Measurements from ENCODE around the gene CCDC33.

The CCDC33 gene

DNA sequence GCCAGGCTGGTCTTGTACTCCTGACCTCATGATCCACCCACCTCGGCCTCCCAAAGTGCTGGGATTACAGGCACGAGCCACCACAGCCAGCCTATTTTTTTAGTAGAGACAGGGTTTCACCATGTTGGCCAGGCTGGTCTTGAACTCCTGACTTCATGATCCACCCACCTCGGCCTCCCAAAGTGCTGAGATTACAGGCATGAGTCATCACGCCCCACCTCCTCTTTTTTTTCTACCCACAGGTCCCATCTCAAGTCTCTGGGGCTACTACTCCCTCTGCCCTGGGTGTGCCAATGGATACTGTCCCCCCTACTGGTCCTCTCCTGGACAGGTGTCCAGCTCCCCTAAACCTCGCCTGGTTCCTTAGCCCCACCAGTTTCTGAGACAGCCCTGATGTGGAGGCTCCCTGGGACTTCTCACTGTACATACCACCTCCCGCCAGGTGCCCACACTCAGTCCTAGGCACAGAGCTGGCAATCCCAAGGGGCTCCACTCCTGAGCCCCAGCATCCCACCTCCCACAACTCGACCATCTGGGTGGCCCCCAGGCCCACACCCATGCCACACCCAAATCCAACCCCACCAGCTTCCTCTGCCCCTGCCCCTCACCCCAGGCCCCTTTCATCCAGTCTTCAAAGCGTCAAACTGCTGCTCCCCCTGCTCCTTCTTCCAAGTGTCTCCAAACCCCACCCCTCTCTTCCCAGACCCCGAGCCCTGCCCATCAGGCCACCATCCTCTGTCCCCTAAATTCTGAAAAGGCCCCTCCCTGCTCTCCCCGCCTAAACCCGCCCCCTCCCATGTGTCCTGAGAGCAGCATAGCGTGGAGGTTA is 144.4 kb downstream of the CCDC33 start:
- DNase-seq (ENCODE audit: low spot score) = no peak

DNA sequence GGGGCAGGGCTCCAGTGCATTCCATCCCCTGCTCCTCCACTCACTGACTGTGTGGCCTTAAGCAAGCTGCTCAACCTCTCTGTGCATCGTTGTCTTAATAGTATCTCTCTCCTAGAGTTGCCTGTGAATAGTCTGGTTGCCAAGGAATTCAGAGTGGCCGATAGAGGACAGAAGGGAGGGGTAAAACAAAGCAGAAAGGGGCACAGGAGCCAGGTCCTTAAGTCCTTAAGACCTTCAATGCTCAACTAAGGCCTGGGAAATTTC is 145.0 kb downstream of the CCDC33 start:
- no peak for DNase-seq (ENCODE audit: low spot score)

GRCh38 chr15:74381481-74381880 is 145.4 kb downstream of the CCDC33 start:
- DNase-seq (ENCODE audit: low spot score) = no peak

- DNase-seq (ENCODE audit: low spot score) = peak; percentile 77
Measured at GRCh38 chr15:74382004-74382816, 146.1 kb downstream of the CCDC33 start.

GRCh38 chr15:74383286-74383685 is 147.2 kb downstream of the CCDC33 start:
- no peak for DNase-seq (ENCODE audit: low spot score)

DNA sequence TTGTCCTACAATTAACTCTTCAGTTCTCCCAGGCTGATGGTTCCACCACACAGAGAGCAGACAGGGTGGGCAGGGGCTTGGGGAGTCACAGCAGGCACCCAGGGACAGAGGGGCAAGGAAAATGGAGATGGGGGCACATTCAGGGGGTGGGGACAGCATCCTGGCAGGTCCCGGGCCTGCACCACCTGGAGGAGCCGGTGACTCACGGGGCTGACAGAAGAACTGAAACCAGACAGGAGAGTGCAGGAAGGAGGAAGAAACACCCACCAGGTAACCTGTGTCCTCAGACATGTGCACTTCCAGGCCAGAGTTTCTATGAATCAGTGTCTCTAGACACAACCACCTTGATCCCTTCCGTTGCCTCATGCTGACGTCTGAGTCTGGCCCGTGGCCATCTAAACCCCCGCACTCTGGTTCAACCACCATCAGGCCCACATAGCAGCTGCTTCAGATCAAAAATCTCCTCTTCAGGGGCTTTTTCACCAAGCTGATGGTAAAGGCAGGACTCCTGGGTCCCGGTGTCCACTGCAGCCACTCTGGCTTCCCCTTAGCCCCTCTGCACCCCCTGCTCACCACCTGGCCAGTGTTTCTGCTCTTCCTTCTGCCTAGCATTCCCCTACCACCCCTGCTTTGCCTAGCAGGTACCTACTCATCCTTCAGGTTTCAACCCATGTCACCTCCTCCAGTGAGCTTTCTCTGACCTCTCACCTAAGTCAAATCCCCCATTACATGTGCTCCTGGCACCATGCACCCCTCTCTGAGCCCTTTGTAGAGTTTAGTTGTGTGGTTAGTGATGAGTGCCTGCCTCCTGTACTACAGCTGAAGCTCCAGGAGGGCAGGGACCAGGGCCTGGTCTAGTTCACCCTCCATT is 147.8 kb downstream of the CCDC33 start:
- no peak for DNase-seq (ENCODE audit: low spot score)

GRCh38 chr15:74384566-74384880 is 148.4 kb downstream of the CCDC33 start:
- no peak for DNase-seq (ENCODE audit: low spot score)

DNA sequence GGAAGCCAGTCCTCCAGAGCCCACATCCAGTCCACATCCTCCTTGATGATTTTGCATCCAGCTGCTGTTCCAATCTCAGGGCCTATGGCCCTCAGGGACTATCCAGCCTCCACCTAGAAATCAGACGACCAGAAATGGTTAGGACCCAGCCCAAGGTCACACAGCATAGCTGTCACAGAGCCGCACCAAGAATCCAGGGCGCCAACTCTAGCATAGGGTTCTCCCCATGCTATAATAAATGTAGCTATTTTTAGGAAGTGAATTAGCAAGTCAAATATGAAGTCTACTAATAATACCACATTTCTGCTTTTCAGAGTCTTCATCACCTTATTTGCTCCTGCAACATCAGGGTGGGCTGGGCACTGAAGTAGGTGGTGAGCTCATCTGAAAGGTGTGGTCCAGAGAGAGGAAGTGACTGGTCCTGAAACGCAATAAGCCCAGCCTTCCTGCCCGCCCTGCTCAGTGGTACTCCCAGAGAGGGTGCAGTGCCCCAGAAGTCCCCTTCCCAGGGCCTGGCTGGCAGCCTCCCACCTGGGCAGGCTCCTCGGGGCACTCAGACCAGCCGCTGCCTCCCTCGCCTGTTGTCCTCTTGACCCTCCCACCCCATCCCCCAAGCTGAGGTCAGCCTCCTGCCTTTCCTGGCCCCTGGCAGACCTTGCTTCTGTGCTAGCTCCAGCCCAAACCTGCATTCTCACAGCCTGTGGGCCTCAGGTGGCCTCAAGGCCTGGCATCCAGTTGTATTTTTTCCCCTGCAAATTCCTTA is 148.9 kb downstream of the CCDC33 start:
- DNase-seq (ENCODE audit: low spot score) = no peak

GRCh38 chr15:74385733-74386132 is 149.6 kb downstream of the CCDC33 start:
- no peak for DNase-seq (ENCODE audit: low spot score)

Measured in SK-N-DZ (cell line).